SK-N-SH (cell line): Measurements from ENCODE around the gene TTLL12. TPM values are rescaled to one million over a fixed set of nuclear protein-coding genes. Genes with fewer than 3 reads are reported as not detected.

Experiments
- CTCF ChIA-PET: fragments of 300-600, 350-600 bp; formaldehyde crosslinking; extraction: SDS; loops from one replicate; lab custom pipeline; 2021; lab: Yijun Ruan, JAX
- POLR2A ChIA-PET: fragments of 350-600 bp; sonication (Branson Sonifier 250); formaldehyde crosslinking; extraction: SDS; loops from one replicate; lab custom pipeline; 2020; ENCODE audit warnings: antibody characterized with exemption, inconsistent platforms; lab: Yijun Ruan, JAX
- DNase-seq: peaks from one replicate; pipeline ENCODE4 v3.0.0; 2012
- H2AFZ ChIP-seq: fragments of 200-600 bp; sonication (generic); 2 replicates; pipeline ENCODE4 v1.8.1; 2016; ENCODE audit warnings: antibody characterized with exemption, mild to moderate bottlenecking, low read depth
- H3F3A ChIP-seq: fragments of 200-600 bp; sonication (generic); replicated peaks from 2 replicates; pipeline ENCODE3; 2016; ENCODE audit warnings: antibody characterized with exemption, mild to moderate bottlenecking; ENCODE audit not compliant: insufficient read depth
- H3K27ac ChIP-seq, 2 experiments: fragments of 200-500 bp in 1 of 2; fragments of 200-600 bp in 1 of 2; sonication (Bioruptor generic) in 1 of 2; sonication (generic), shearing (Covaris generic) in 1 of 2; 2 replicates each; pipeline versions ENCODE4 v1.5.1 to v1.6.1; 2014 to 2016; ENCODE audit warnings: low read depth in 2 of 2, inconsistent platforms in 1 of 2, low read length in 1 of 2, mild to moderate bottlenecking in 1 of 2, mixed read lengths in 1 of 2
- H3K27me3 ChIP-seq: fragments of 200-600 bp; sonication (generic), shearing (Covaris generic); 2 replicates; pipeline ENCODE4 v1.6.1; 2016; ENCODE audit warnings: mixed run types; ENCODE audit not compliant: insufficient read depth
- H3K36me3 ChIP-seq, 2 experiments: fragments of 200-500 bp in 1 of 2; fragments of 200-600 bp in 1 of 2; sonication (Bioruptor generic) in 1 of 2; sonication (generic) in 1 of 2; replicated peaks in 1 of 2; 2 replicates each; pipeline versions ENCODE3 to v1.5.1; 2014 to 2016; ENCODE audit warnings: low read length in 1 of 2, mild to moderate bottlenecking in 1 of 2; ENCODE audit not compliant: insufficient read depth in 2 of 2, control insufficient read depth in 1 of 2
- H3K4me1 ChIP-seq, 2 experiments: fragments of 200-500 bp in 1 of 2; fragments of 200-600 bp in 1 of 2; sonication (Bioruptor generic) in 1 of 2; sonication (generic), shearing (Covaris generic) in 1 of 2; 2 replicates each; pipeline versions ENCODE4 v1.5.1 to v1.6.1; 2014 to 2016; ENCODE audit warnings: low read depth in 1 of 2, low read length in 1 of 2, mixed run types in 1 of 2; ENCODE audit not compliant: insufficient read depth in 2 of 2, control insufficient read depth in 1 of 2
- H3K4me2 ChIP-seq: fragments of 200-600 bp; sonication (generic), shearing (Covaris generic); 2 replicates; pipeline ENCODE4 v1.6.1; 2017; ENCODE audit warnings: mixed run types
- H3K4me3 ChIP-seq, 2 experiments: fragments of 200-500 bp in 1 of 2; fragments of 200-600 bp in 1 of 2; sonication (Bioruptor generic) in 1 of 2; sonication (generic), shearing (Covaris generic) in 1 of 2; 2 replicates each; pipeline versions ENCODE4 v1.5.1 to v1.8.1; 2014 to 2016; ENCODE audit warnings: low read depth in 2 of 2, inconsistent platforms in 1 of 2, low read length in 1 of 2, mild to moderate bottlenecking in 1 of 2, mixed read lengths in 1 of 2, moderate library complexity in 1 of 2
- H3K79me2 ChIP-seq: fragments of 200-600 bp; sonication (generic); 2 replicates; pipeline ENCODE4 v1.8.1; 2017; ENCODE audit warnings: mild to moderate bottlenecking; ENCODE audit not compliant: insufficient read depth
- H3K9ac ChIP-seq: fragments of 200-600 bp; sonication (generic); 2 replicates; pipeline ENCODE4 v1.6.1; 2017; ENCODE audit warnings: mixed run types
- H3K9me2 ChIP-seq: fragments of 200-600 bp; sonication (generic); 2 replicates; pipeline ENCODE4 v1.6.1; 2017; ENCODE audit warnings: mixed run types
- H3K9me3 ChIP-seq: fragments of 200-600 bp; sonication (generic); 2 replicates; pipeline ENCODE4 v1.6.1; 2017; ENCODE audit warnings: mixed run types, mild to moderate bottlenecking, moderate library complexity
- H4K20me1 ChIP-seq: fragments of 200-600 bp; sonication (generic); 2 replicates; pipeline ENCODE4 v1.6.1; 2017; ENCODE audit warnings: mild to moderate bottlenecking, mixed run types; ENCODE audit not compliant: insufficient read depth
- MAX ChIP-seq: IDR thresholded peaks from 2 replicates; pipeline ENCODE4 v1.4.0; 2012; ENCODE audit warnings: low read depth
- MEF2A ChIP-seq: IDR thresholded peaks from 2 replicates; pipeline ENCODE4 v1.4.0; 2012; ENCODE audit warnings: low read depth, borderline replicate concordance
- MXI1 ChIP-seq: IDR thresholded peaks from 2 replicates; pipeline ENCODE4 v1.6.1; 2012; ENCODE audit warnings: mild to moderate bottlenecking, low read depth, low read length, improper control_type of control experiment
- NFIC ChIP-seq: IDR thresholded peaks from 2 replicates; pipeline ENCODE4 v1.4.0; 2012; ENCODE audit warnings: borderline replicate concordance
- NRF1 ChIP-seq: IDR thresholded peaks from 2 replicates; pipeline ENCODE4 v1.6.1; 2012; ENCODE audit warnings: low read depth, mild to moderate bottlenecking, low read length
- PBX3 ChIP-seq: IDR thresholded peaks from 2 replicates; pipeline ENCODE4; 2012
- POLR2AphosphoS5 ChIP-seq: IDR thresholded peaks from 2 replicates; pipeline ENCODE4 v1.6.1; 2012; ENCODE audit warnings: low read depth, low read length
- RCOR1 ChIP-seq: fragments of 150-350 bp; IDR thresholded peaks from 2 replicates; pipeline ENCODE4 v1.6.1; 2017; ENCODE audit warnings: antibody characterized with exemption, low read length
- RFX5 ChIP-seq: IDR thresholded peaks from 2 replicates; pipeline ENCODE4 v1.6.1; 2012; ENCODE audit warnings: mild to moderate bottlenecking, improper control_type of control experiment, low read length
- USF1 ChIP-seq: IDR thresholded peaks from 2 replicates; pipeline ENCODE4 v1.4.0; 2012; ENCODE audit warnings: low read depth, borderline replicate concordance
- WGBS: methylation state at CpG from one replicate; pipeline ENCODE4 v1.1.6; 2017; ENCODE audit warnings: low lambda C conversion rate; 5-methylcytosine and 5-hydroxymethylcytosine counted together
- polyA plus RNA-seq, 3 experiments: library from polyadenylated mRNA; depleted of rRNA; stranded (reverse); fragments of >200 nt; gene quantifications; 2 replicates each; pipeline ENCODE4 v1.2.3, GENCODE V29; 2012
- TF ChIP-seq, protein P1 (sequence below): fragments of 150-350 bp; IDR thresholded peaks from 2 replicates; pipeline ENCODE4 v1.6.1; 2016; ENCODE audit warnings: mild to moderate bottlenecking, low read depth, low read length

The TTLL12 gene
- 9.3 and 11.5 TPM in 2 replicates for polyA plus RNA-seq (2012; rRNA removed)
- polyA plus RNA-seq (2012; cell fraction: cytosol; rRNA removed) = 5.2 and 8.1 TPM in 2 replicates
- 10.9 and 13.7 TPM in 2 replicates for polyA plus RNA-seq (2012; cell fraction: nucleus; rRNA removed)

GRCh38 chr22:43186272-43187170 lies at the start of gene TTLL12:
Gene TTLL12, minus strand, starts transcription at chr22:43187134. Its CDS starts 65 bp downstream, at chr22:43187069.
- peaks cover 0 to 2% of the 10 kb centered on the region in 2 experiments for H3K36me3 ChIP-seq
- ChIA-PET POLR2A (interaction anchor here (0.6 to 1.0 kb wide), 5 partner anchors 7 to 1144 kb away, joined by 3 to 4 read pairs (median 3); no protein-coding TSS in a partner anchor), CTCF (interaction anchor here (1.2 to 1.3 kb wide), 4 partner anchors 14 to 159 kb away, joined by 3 to 6 read pairs (median 4); no protein-coding TSS in a partner anchor)
- H3K27me3 ChIP-seq = no peaks in the 10 kb centered on the region
- TF ChIP-seq RFX5 (no peak), NRF1 (no peak), NFIC (no peak), PBX3 (no peak), MEF2A (no peak), POLR2AphosphoS5 (no peak), RCOR1 (no peak), MXI1 (peak; percentile 57; the same call in 1 of the 2 replicates), MAX (peak; percentile 39; the same call in 1 of the 2 replicates), USF1 (no peak)
- TF ChIP-seq, protein P1, sequence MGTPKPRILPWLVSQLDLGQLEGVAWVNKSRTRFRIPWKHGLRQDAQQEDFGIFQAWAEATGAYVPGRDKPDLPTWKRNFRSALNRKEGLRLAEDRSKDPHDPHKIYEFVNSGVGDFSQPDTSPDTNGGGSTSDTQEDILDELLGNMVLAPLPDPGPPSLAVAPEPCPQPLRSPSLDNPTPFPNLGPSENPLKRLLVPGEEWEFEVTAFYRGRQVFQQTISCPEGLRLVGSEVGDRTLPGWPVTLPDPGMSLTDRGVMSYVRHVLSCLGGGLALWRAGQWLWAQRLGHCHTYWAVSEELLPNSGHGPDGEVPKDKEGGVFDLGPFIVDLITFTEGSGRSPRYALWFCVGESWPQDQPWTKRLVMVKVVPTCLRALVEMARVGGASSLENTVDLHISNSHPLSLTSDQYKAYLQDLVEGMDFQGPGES = no peak
- no peaks in the 10 kb centered on the region for H4K20me1 ChIP-seq
- peaks cover 0 to 10% of the 10 kb centered on the region in 2 experiments; a peak in 1 of 4 replicates for H3K4me1 ChIP-seq
- H2AFZ ChIP-seq = peak within 1 kb of the TSS; percentile 90; the same call in 1 of the 2 replicates
- H3F3A ChIP-seq = peaks cover 4% of the 10 kb centered on the region
- H3K79me2 ChIP-seq = peaks cover 2% of the 10 kb centered on the region; the same call in 1 of the 2 replicates
- H3K9me3 ChIP-seq = no peaks in the 10 kb centered on the region
- H3K4me3 ChIP-seq = peak within 1 kb of the TSS; percentile 58 to 64
- 0% methylated on average over 6 of the region's 87 CpGs for WGBS
- peak within 1 kb of the TSS; percentile 69 to 80 for H3K27ac ChIP-seq
- peak; percentile 84 for DNase-seq
- H3K4me2 ChIP-seq = peak within 1 kb of the TSS; percentile 80
- H3K9ac ChIP-seq = peak within 1 kb of the TSS; percentile 60; the same call in 1 of the 2 replicates
- H3K9me2 ChIP-seq = no peaks in the 10 kb centered on the region
